Esophagus muscularis mucosa (tissue), 4 donors: ENCODE measurements around the gene TBC1D14. TPM values are rescaled to one million over a fixed set of nuclear protein-coding genes. Genes with fewer than 3 reads are reported as not detected.

ENCODE experiments used
- DNase-seq: peaks from one replicate; pipeline ENCODE4 v3.0.0-alpha.2; 2017; ENCODE audit errors: extremely low spot score
- H3K27ac ChIP-seq, 4 donors: fragments of 200-600 bp; sonication (generic); replicated peaks in 1 of 4; 1 replicate in 3 of 4; 2 replicates in 1 of 4; pipeline ENCODE4 v1.5.1; 2016 to 2019; ENCODE audit warnings: mild to moderate bottlenecking in 1 of 4
- H3K27me3 ChIP-seq, 4 donors: fragments of 200-600 bp; sonication (generic); one replicate each; pipeline versions ENCODE4 v1.5.1 to v1.6.0; 2016 to 2019
- H3K36me3 ChIP-seq, 4 donors: fragments of 200-600 bp; sonication (generic); one replicate each; pipeline ENCODE4 v1.5.1; 2016 to 2019
- H3K4me1 ChIP-seq, 4 donors: fragments of 200-600 bp; sonication (generic); one replicate each; pipeline ENCODE4 v1.5.1; 2016 to 2019
- H3K4me3 ChIP-seq, 4 donors: fragments of 200-600 bp; sonication (generic); 1 replicate in 2 of 4; 2 replicates in 2 of 4; pipeline ENCODE4 v1.5.1; 2016 to 2019; ENCODE audit warnings: mild to moderate bottlenecking in 4 of 4, moderate library complexity in 1 of 4
- H3K9me3 ChIP-seq, 4 donors: fragments of 200-600 bp; sonication (generic); 1 replicate in 3 of 4; 2 replicates in 1 of 4; pipeline ENCODE4 v1.5.1; 2016 to 2019
- CTCF ChIP-seq, 3 experiments: fragments of 200-600 bp in 2 of 3; fragments of 450-650 bp in 1 of 3; sonication (generic) in 2 of 3; IDR thresholded peaks; one replicate each; pipeline ENCODE4 v1.5.1; 2017 to 2019; ENCODE audit warnings: antibody characterized with exemption in 3 of 3, mild to moderate bottlenecking in 2 of 3, moderate library complexity in 1 of 3
- EP300 ChIP-seq: sonication (generic); formaldehyde crosslinking; IDR thresholded peaks from one replicate; pipeline ENCODE4 v1.6.1; 2017; ENCODE audit warnings: antibody characterized with exemption
- POLR2A ChIP-seq: fragments of 450-650 bp; IDR thresholded peaks from one replicate; pipeline ENCODE4 v1.6.1; 2017; ENCODE audit warnings: antibody characterized with exemption, moderate library complexity, mild to moderate bottlenecking, low read depth
- POLR2AphosphoS5 ChIP-seq, 2 donors: sonication (generic); formaldehyde crosslinking; IDR thresholded peaks; one replicate each; pipeline ENCODE4 v1.6.1; 2017; ENCODE audit warnings: antibody characterized with exemption in 2 of 2
- WGBS: methylation state at CpG from one replicate; pipeline ENCODE4 v1.1.5; 2018; 5-methylcytosine and 5-hydroxymethylcytosine counted together
- intact Hi-C: fragments of 100-400 bp; cut with DNase I; formaldehyde crosslinking; loops from one replicate; pipeline ENCODE4 v1.15.1; 2023
- total RNA-seq, 4 donors: library from RNA; depleted of rRNA; stranded (reverse); fragments of >200 nt; gene quantifications; one replicate each; pipeline versions ENCODE4 v1.1.0 to v1.2.1, GENCODE V29; 2016

TBC1D14 gene
- total RNA-seq, 4 donors from 2014 or later, result 37.0 to 49.4 (median 44.2) TPM

GRCh38 chr4:6955261-6955911 is 45.8 kb downstream of the TBC1D14 start:
- no peaks in the 10 kb centered on the region for H3K36me3 ChIP-seq
- H3K4me3 ChIP-seq, result no peak overlapping the region
- TF ChIP-seq POLR2AphosphoS5 (IDR thresholded peaks at IDR 0.05) (no peak), POLR2A (no peak), EP300 (no peak), CTCF (IDR thresholded peaks at IDR 0.05) (no peak)
- DNase-seq, result no peak
- no peaks in the 10 kb centered on the region for H3K27me3 ChIP-seq
- WGBS, result 95% methylated on average over 17 of the region's 17 CpGs
- H3K27ac ChIP-seq, result no peak overlapping the region
- peaks cover 6 to 48% (median 20%) of the 10 kb centered on the region in 4 donors for H3K4me1 ChIP-seq
- intact Hi-C loops, result no loop called here
- no peaks in the 10 kb centered on the region for H3K9me3 ChIP-seq

GRCh38 chr4:6956087-6956433 is 46.4 kb downstream of the TBC1D14 start:
- peaks cover 0 to 2% (median 0%) of the 10 kb centered on the region in 4 donors for H3K36me3 ChIP-seq
- no peak for DNase-seq
- H3K4me1 ChIP-seq, result peaks cover 6 to 48% (median 20%) of the 10 kb centered on the region in 4 donors
- H3K9me3 ChIP-seq, result no peaks in the 10 kb centered on the region
- H3K27me3 ChIP-seq, result no peaks in the 10 kb centered on the region
- no peak overlapping the region for H3K4me3 ChIP-seq
- H3K27ac ChIP-seq, result no peak overlapping the region
- intact Hi-C loops, result no loop called here
- WGBS, result 98% methylated on average over 6 of the region's 6 CpGs
- no peak for TF ChIP-seq POLR2A
- TF ChIP-seq POLR2AphosphoS5 (IDR thresholded peaks at IDR 0.05), result no peak
- TF ChIP-seq EP300, result no peak
- TF ChIP-seq CTCF (IDR thresholded peaks at IDR 0.05), result no peak

- Histone ChIP-seq H3K9me3 (no peaks in the 10 kb centered on the region), H3K4me3 (no peak overlapping the region), H3K27ac (no peak overlapping the region), H3K4me1 (peaks cover 6 to 50% (median 20%) of the 10 kb centered on the region in 4 donors), H3K36me3 (peaks cover 0 to 3% (median 0%) of the 10 kb centered on the region in 4 donors), H3K27me3 (no peaks in the 10 kb centered on the region)
- intact Hi-C loops, result no loop called here
- DNase-seq, result no peak
- TF ChIP-seq POLR2A (no peak), POLR2AphosphoS5 (IDR thresholded peaks at IDR 0.05) (no peak)
- 90% methylated on average over 24 of the region's 24 CpGs for WGBS
Measured at GRCh38 chr4:6956434-6957147, 47.0 kb downstream of the TBC1D14 start.

- H3K9me3 ChIP-seq, result no peaks in the 10 kb centered on the region
- DNase-seq, result no peak
- TF ChIP-seq EP300 (no peak), POLR2AphosphoS5 (IDR thresholded peaks at IDR 0.05) (no peak), POLR2A (no peak), CTCF (IDR thresholded peaks at IDR 0.05) (no peak)
- peaks cover 0 to 3% (median 0%) of the 10 kb centered on the region in 4 donors for H3K36me3 ChIP-seq
- WGBS, result 63% methylated on average over 6 of the region's 6 CpGs
- no peak overlapping the region for H3K4me3 ChIP-seq
- intact Hi-C loops, result no loop called here
- H3K4me1 ChIP-seq, result peaks cover 6 to 52% (median 22%) of the 10 kb centered on the region in 4 donors
- H3K27ac ChIP-seq, result no peak overlapping the region
- no peaks in the 10 kb centered on the region for H3K27me3 ChIP-seq
Measured at GRCh38 chr4:6957148-6957520, 47.5 kb downstream of the TBC1D14 start.

- intact Hi-C loops, result no loop called here
- peaks cover 6 to 53% (median 26%) of the 10 kb centered on the region in 4 donors for H3K4me1 ChIP-seq
- H3K36me3 ChIP-seq, result peaks cover 0 to 3% (median 0%) of the 10 kb centered on the region in 4 donors
- H3K27ac ChIP-seq, result no peak overlapping the region
- no peak for TF ChIP-seq POLR2A
- TF ChIP-seq POLR2AphosphoS5 (IDR thresholded peaks at IDR 0.05), result no peak
- no peak for TF ChIP-seq EP300
- no peak for TF ChIP-seq CTCF (IDR thresholded peaks at IDR 0.05)
- H3K9me3 ChIP-seq, result no peaks in the 10 kb centered on the region
- no peak overlapping the region for H3K4me3 ChIP-seq
- 95% methylated on average over 5 of the region's 5 CpGs for WGBS
- H3K27me3 ChIP-seq, result no peaks in the 10 kb centered on the region
- DNase-seq, result no peak
Measured at GRCh38 chr4:6957994-6958393, 48.4 kb downstream of the TBC1D14 start.
